Epithelial cell of esophagus (primary cell): ENCODE results near the gene CARD19.
A peak's percentile ranks its signal among the peaks of the same experiment; 100 is the strongest.

Source experiments
- DNase-seq: peaks from one replicate; pipeline ENCODE4 v3.0.0; 2010; ENCODE audit warnings: low read depth
- H3K4me3 ChIP-seq: 2 replicates; pipeline ENCODE4 v1.5.1; 2011; ENCODE audit warnings: mild to moderate bottlenecking, low read length, control low read depth
- TF ChIP-seq, protein P1 (sequence below): IDR thresholded peaks from 2 replicates; pipeline ENCODE4 v1.5.1; 2011; ENCODE audit warnings: low read depth, mild to moderate bottlenecking, low read length, control low read depth, inconsistent platforms; ENCODE audit not compliant: insufficient read depth; ENCODE audit errors: missing control alignments

Gene CARD19

DNA sequence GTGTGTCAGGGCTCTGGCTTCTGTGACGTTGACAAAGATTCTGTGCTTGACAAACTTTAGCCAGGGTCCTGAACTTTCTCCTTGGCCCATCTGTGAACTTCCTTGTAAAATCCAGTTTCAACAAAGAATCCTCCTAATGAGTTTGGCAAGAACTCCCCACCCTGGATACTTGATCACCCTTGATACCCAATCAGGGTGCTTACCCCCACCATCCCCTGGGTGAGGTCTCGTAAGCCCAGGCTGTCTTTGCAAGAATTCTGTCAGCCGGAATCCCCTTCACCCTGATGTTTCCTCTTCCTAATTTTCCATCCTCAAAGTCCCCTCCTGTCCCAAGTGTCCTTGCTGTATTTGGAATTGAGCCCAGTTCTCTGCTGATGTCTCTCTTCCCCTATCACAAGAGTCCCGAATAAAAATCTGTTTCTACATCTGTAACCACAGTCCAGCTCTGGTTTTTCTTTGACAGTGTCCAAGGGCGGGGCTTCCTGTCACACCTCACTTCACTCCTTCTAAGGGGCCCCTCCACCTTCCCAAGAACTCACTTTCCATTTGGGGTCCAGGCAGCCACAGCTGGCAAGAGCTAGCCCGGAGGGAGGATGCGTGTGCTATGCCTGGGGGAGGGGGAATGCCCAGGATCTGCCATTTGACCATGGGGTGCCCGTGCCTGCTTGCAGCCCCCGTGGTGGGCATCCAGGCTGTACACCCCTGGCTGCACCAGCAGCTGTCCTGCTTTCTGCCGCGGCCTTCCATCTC is 2.7 kb upstream of the CARD19 start:
- no peak overlapping the region for H3K4me3 ChIP-seq
- DNase-seq: no peak
- TF ChIP-seq, protein P1, sequence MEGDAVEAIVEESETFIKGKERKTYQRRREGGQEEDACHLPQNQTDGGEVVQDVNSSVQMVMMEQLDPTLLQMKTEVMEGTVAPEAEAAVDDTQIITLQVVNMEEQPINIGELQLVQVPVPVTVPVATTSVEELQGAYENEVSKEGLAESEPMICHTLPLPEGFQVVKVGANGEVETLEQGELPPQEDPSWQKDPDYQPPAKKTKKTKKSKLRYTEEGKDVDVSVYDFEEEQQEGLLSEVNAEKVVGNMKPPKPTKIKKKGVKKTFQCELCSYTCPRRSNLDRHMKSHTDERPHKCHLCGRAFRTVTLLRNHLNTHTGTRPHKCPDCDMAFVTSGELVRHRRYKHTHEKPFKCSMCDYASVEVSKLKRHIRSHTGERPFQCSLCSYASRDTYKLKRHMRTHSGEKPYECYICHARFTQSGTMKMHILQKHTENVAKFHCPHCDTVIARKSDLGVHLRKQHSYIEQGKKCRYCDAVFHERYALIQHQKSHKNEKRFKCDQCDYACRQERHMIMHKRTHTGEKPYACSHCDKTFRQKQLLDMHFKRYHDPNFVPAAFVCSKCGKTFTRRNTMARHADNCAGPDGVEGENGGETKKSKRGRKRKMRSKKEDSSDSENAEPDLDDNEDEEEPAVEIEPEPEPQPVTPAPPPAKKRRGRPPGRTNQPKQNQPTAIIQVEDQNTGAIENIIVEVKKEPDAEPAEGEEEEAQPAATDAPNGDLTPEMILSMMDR: no peak

DNA sequence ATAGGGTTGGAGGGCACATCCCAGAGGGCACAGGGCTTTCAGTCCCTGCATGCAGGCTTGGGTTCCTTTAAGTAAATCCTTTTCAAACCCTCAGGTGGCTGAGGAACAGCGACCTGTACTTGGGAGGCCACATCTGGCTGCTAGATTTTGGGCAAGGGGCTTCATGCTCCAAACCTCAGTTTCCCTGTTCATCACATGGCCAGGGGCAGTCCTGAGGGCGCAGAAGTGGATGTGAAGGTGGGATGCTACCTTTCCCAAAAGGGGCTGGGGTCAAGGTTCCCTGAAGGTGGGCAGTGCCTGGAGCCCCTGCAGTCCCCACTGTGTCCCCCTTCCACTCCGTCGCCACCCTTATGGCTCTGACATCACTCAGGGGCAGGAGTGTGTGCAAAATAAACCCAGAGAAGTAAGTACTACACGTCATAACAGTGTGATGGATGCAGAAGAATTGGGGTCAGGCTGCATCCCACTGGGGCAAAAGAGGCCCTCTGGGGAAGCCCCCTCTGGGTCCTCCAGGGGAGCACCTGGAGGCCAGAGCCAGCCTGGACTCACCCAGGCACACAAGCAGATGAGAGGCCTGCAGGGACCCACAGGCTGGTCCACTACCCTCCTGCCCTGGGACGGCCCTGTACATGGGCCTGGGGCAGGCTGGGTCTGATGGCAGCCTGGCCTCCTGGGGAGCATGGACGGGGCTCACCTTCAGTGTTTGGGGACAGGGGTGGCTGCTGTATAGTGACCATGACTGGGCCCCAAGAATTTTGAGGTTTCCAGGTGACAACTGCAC is 1.9 kb upstream of the CARD19 start:
- no peak for DNase-seq
- H3K4me3 ChIP-seq: no peak overlapping the region
- TF ChIP-seq, protein P1: no peak

DNA sequence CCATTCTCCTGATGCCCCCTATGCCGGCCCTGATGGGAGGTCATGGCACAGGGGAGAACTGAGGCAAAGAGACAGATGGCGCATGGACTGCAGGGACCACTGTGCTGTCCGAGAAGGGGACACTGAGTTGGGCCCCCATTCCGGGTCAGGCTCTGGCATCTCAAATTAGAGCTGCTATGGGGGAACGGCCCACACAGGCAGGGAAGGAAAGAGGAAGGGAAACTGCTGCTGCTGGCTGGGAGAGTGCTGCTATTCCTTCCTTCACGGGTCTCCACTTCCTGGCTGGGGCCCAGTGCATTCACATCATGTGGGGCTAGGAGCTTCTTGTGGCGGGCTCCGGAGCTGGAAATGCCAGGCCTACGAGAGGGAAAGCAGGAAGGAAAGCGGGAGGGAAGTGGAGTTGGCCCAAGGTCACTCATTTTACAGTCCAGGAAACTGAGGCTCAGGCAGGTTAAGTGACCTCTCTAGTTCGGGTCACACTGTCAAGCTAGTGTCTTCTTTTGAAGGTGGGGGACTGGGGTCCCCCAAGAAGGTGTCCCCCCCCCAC is 1.3 kb upstream of the CARD19 start:
- peak overlapping the region; percentile 46 for H3K4me3 ChIP-seq
- TF ChIP-seq, protein P1: no peak
- no peak for DNase-seq

DNA sequence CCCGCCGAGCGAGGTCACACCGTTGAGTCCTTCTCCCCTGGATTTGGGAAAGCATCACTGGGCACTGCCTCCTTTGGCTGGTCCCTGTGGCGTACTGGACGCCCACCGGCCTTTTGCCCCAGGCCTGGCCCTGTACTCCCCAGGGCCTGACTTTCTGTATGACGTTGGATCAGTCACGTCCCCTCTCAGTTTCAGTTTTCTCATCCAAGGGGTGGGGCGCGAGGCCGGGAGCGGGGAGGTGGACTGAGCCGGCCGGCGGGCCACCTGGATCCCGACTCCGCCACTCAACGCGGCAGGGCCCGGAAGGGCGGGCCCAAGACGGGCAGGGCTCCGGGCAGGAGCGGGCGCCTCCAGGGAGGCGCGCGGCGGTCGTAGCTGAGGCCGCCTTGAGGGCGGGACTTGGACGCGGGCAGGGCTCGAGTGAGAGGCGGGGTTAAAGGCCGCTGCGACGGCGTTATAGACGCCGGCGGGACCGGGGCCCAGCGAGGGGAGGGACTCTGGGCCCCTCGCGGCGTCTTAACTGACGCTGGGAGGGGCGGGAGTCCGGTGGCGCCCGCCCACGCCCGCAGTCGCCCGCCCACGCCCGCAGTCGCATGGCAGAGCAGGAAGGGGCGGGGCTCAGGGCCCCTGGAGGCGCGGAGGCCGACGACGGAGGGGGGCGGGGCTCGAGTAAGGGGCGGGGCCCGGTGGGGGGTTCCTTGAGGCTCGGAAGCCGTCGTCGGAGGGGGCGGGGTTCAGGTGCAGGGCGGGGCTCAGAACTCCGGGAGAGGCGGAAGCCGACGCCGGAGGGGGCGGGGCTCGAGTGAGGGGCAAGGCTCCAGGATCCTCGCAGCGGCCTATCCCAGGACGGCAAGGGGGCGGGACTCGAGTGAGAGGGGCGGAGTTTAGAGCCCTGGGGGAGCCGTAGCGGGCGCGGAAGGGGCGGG is 549 bp upstream of the CARD19 start:
- DNase-seq: peak; percentile 99
- TF ChIP-seq, protein P1: no peak
- peak overlapping the region; percentile 55 for H3K4me3 ChIP-seq

DNA sequence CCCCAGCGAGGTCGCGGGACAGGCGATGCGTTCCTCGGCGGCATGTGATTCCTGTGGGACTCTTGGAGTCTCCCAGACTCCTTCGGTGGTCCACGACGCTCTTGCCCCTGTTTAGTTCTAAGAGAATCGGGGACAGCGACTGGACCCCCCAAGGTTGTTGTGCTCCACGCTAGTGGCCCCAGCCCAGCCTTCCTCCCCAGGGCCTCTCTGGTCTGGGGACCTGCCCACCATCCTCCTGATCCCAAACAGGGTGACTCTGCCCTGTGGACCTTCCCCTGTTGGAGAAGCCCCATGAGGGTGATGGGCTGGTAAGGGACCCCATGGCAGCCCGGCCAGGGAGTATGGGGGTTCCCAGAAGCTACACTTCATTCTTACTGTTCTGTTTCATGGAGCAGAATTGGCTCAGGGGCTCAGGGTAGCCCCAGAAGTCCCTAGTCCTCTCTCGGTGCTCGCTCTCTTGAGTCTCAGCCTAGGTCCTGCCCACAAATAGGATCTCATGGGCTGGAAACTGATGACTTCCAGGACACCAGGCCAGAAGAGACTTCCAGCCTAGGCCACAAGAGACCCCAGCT is 880 bp downstream of the CARD19 start:
- TF ChIP-seq, protein P1: no peak
- no peak for DNase-seq
- H3K4me3 ChIP-seq: peak overlapping the region; percentile 55
